Dedifferentiated amniotic fluid mesenchymal stem cell (primary cell): ENCODE measurements around the gene PRDM16.

Source experiments
- DNase-seq: peaks from one replicate; pipeline ENCODE4 v3.0.0-alpha.2; 2016; ENCODE audit errors: extremely low spot score

The PRDM16 gene

GRCh38 chr1:3206696-3207095, 137.7 kb downstream of the PRDM16 start:
- no peak for DNase-seq

GRCh38 chr1:3207217-3207848, 138.3 kb downstream of the PRDM16 start:
- DNase-seq, result no peak

GRCh38 chr1:3208819-3209200, 139.8 kb downstream of the PRDM16 start:
- DNase-seq, result no peak

- DNase-seq, result no peak
Observed at GRCh38 chr1:3209201-3209600, 140.2 kb downstream of the PRDM16 start.

- DNase-seq, result no peak
Observed at GRCh38 chr1:3211582-3212375, 142.8 kb downstream of the PRDM16 start.

GRCh38 chr1:3212453-3213355, 143.7 kb downstream of the PRDM16 start:
- DNase-seq, result no peak

- no peak for DNase-seq
Observed at GRCh38 chr1:3213730-3214129, 144.7 kb downstream of the PRDM16 start.

- no peak for DNase-seq
Observed at GRCh38 chr1:3215198-3216014, 146.4 kb downstream of the PRDM16 start.

- DNase-seq, result no peak
Observed at GRCh38 chr1:3216015-3216391, 147.0 kb downstream of the PRDM16 start.

- DNase-seq, result no peak
Observed at GRCh38 chr1:3217181-3217641, 148.2 kb downstream of the PRDM16 start.

- DNase-seq, result no peak
Observed at GRCh38 chr1:3217979-3218679, 149.1 kb downstream of the PRDM16 start.

GRCh38 chr1:3219005-3219790, 150.2 kb downstream of the PRDM16 start:
- DNase-seq, result peak; percentile 23

GRCh38 chr1:3219791-3220467, 150.9 kb downstream of the PRDM16 start:
- DNase-seq, result no peak

- DNase-seq, result no peak
Observed at GRCh38 chr1:3221112-3222041, 152.4 kb downstream of the PRDM16 start.

GRCh38 chr1:3222042-3222692, 153.2 kb downstream of the PRDM16 start:
- no peak for DNase-seq

GRCh38 chr1:3225661-3226060, 156.7 kb downstream of the PRDM16 start:
- no peak for DNase-seq

GRCh38 chr1:3226191-3226590, 157.2 kb downstream of the PRDM16 start:
- DNase-seq, result no peak
